Ascending aorta (tissue), 2 donors: Measurements from ENCODE around the gene CMIP. TPM values are rescaled to one million over a fixed set of nuclear protein-coding genes. Genes with fewer than 3 reads are reported as not detected.

Experiments used
- DNase-seq, 2 donors: peaks; one replicate each; pipeline ENCODE4 v3.0.0-alpha.2; 2019; ENCODE audit warnings: low spot score in 2 of 2
- H3K27ac ChIP-seq, 2 donors: fragments of 200-600 bp; sonication (generic); one replicate each; pipeline ENCODE4 v1.5.1; 2016 to 2017; ENCODE audit warnings: mild to moderate bottlenecking in 1 of 2
- H3K27me3 ChIP-seq: fragments of 200-600 bp; sonication (generic); one replicate; pipeline ENCODE4 v1.5.1; 2017
- H3K36me3 ChIP-seq, 2 donors: fragments of 200-600 bp; sonication (generic); one replicate each; pipeline ENCODE4 v1.5.1; 2016
- H3K4me1 ChIP-seq, 2 donors: fragments of 200-600 bp; sonication (generic); one replicate each; pipeline ENCODE4 v1.5.1; 2016 to 2017; ENCODE audit warnings: mild to moderate bottlenecking in 1 of 2
- H3K4me3 ChIP-seq, 2 donors: fragments of 200-600 bp; sonication (generic); one replicate each; pipeline ENCODE4 v1.5.1; 2016 to 2017; ENCODE audit warnings: mild to moderate bottlenecking in 1 of 2
- H3K9me3 ChIP-seq, 2 donors: fragments of 200-600 bp; sonication (generic); one replicate each; pipeline ENCODE4 v1.5.1; 2016
- intact Hi-C: fragments of 100-400 bp; cut with DNase I; formaldehyde crosslinking; loops from one replicate; pipeline ENCODE4 v1.15.1; 2023
- total RNA-seq: library from RNA; depleted of rRNA; stranded (reverse); fragments of >200 nt; gene quantifications from one replicate; pipeline ENCODE4 v1.1.0, GENCODE V29; 2016
- TF ChIP-seq, protein P1 (sequence below), 3 experiments: fragments of 200-600 bp in 2 of 3; fragments of 450-650 bp in 1 of 3; sonication (generic) in 2 of 3; IDR thresholded peaks; one replicate each; pipeline ENCODE4 v1.5.1; 2016 to 2019; ENCODE audit warnings: antibody characterized with exemption in 3 of 3, mild to moderate bottlenecking in 1 of 3, moderate library complexity in 1 of 3

CMIP gene
- total RNA-seq, 1 donor from 2014 or later: 110 TPM

DNA sequence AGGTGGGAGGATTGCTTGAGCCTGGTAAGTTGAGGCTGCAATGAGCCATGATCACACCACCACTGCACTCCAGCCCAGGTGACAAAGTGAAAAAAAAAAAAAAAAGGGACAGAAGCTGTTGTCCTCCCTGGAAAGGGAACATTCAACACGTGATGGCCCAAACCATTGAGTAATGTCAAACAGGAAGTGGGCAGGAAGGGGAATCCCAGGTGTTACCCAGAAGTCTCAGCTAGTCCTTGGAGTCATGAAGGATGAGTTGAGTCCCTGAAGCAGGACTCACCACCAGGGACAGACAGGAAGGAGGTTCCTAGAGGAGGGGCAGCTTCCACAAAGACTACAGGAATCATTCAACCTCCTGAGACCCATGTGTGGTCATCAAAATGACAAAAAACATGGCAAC is 19.8 kb upstream of the CMIP start:
- Histone ChIP-seq H3K9me3 (no peaks in the 10 kb centered on the region), H3K4me3 (no peak overlapping the region), H3K27me3 (no peaks in the 10 kb centered on the region), H3K27ac (no peak overlapping the region), H3K36me3 (no peaks in the 10 kb centered on the region), H3K4me1 (no peaks in the 10 kb centered on the region)
- intact Hi-C loops: no loop called here
- TF ChIP-seq, protein P1, sequence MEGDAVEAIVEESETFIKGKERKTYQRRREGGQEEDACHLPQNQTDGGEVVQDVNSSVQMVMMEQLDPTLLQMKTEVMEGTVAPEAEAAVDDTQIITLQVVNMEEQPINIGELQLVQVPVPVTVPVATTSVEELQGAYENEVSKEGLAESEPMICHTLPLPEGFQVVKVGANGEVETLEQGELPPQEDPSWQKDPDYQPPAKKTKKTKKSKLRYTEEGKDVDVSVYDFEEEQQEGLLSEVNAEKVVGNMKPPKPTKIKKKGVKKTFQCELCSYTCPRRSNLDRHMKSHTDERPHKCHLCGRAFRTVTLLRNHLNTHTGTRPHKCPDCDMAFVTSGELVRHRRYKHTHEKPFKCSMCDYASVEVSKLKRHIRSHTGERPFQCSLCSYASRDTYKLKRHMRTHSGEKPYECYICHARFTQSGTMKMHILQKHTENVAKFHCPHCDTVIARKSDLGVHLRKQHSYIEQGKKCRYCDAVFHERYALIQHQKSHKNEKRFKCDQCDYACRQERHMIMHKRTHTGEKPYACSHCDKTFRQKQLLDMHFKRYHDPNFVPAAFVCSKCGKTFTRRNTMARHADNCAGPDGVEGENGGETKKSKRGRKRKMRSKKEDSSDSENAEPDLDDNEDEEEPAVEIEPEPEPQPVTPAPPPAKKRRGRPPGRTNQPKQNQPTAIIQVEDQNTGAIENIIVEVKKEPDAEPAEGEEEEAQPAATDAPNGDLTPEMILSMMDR (IDR thresholded peaks at IDR 0.05): no peak
- no peak for DNase-seq

DNA sequence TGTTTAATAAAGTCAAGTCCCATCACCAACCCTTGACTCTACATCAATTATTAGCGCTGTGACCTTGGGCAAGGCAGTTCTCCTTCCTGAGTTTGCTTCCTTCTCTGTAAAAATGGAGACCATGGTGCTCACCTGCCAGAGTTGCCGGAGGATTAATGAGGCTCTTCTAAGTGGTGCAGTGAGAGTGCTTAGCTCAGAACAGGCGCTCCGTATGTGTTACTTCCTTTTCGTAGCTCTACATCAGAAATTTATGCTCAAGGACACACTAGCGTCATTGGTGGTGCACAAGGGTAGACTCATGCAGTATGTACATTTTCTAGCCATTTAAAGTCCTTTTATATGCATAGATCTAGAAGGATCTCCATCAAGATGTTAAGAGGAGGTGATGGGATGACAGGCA is 17.4 kb upstream of the CMIP start:
- Histone ChIP-seq H3K27ac (no peak overlapping the region), H3K36me3 (no peaks in the 10 kb centered on the region), H3K27me3 (no peaks in the 10 kb centered on the region), H3K9me3 (no peaks in the 10 kb centered on the region), H3K4me1 (no peaks in the 10 kb centered on the region), H3K4me3 (no peak overlapping the region)
- intact Hi-C loops: no loop called here
- TF ChIP-seq, protein P1 (IDR thresholded peaks at IDR 0.05): no peak
- no peak for DNase-seq

DNA sequence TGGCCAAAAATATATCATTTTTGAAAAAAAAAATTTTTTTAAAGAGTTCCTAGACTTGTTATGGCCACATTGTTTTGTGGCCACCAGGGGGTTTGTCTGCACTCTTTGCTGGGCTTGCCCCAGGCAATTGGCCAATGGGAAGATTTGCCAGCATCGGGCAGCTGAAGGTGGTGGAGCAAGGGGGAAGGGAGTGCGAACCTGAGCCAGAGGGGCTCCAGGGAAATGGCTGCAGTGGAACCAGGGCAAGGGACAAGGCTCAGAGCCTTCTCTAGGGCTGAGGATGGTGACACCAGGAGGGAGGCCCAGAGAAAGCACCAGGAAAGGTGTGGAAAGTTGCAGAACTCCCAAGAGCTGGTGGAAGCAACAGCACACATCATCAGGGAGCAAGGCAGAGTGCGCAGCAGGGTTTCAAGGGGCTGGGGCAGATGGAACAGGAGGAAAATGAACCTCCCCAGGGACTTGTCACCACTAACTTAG is 15.5 kb upstream of the CMIP start:
- Histone ChIP-seq H3K4me3 (no peak overlapping the region), H3K9me3 (no peaks in the 10 kb centered on the region), H3K4me1 (no peaks in the 10 kb centered on the region), H3K36me3 (no peaks in the 10 kb centered on the region), H3K27ac (no peak overlapping the region), H3K27me3 (no peaks in the 10 kb centered on the region)
- no peak for DNase-seq
- intact Hi-C loops: no loop called here
- TF ChIP-seq, protein P1 (IDR thresholded peaks at IDR 0.05): peak in 1 of 3 experiments; percentile 47

DNA sequence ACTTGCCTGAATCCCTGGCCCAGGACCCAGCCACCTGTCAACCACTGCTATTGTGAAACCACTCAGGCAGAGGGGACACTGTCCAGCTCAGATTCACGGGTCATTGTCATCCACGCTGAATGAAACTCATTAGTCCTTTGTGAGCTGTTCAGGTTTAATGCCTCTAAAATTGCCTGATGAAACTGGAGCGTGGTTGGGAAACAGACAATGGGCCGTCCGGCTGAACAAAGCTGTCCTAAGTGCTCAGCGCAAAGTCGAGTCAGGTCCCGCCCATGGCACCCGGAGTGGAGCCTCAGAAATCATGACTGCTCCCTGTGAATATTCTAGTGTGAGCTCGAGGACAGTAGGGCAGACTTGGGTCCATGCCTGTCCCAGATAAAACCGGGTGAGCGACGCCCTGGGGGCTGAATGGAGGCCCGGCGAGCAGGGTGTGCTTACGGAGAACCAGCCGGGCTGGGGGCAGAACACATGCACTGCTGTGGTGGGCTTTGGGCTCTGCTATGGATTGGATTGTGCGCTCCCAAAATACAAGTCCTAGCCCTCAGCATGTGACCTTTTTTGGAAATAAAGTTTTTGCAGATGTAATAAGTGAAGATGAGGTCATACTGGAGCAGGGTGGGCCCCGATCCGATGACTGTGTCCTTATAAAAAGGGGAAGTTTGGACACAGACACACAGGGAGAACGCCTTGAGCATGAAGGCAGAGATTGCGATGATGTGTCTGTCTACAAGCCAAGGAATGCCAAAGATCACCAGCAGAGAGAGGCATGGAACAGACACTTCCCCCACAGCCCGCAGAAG is 12.9 kb upstream of the CMIP start:
- no peaks in the 10 kb centered on the region for H3K4me1 ChIP-seq
- peak; percentile 29 to 76 for DNase-seq
- TF ChIP-seq, protein P1 (IDR thresholded peaks at IDR 0.05): no peak
- H3K27me3 ChIP-seq: no peaks in the 10 kb centered on the region
- H3K27ac ChIP-seq: peak overlapping the region in 1 of 2 donors; percentile 18
- no peak overlapping the region for H3K4me3 ChIP-seq
- H3K9me3 ChIP-seq: no peaks in the 10 kb centered on the region
- intact Hi-C loops: no loop called here
- H3K36me3 ChIP-seq: no peaks in the 10 kb centered on the region

DNA sequence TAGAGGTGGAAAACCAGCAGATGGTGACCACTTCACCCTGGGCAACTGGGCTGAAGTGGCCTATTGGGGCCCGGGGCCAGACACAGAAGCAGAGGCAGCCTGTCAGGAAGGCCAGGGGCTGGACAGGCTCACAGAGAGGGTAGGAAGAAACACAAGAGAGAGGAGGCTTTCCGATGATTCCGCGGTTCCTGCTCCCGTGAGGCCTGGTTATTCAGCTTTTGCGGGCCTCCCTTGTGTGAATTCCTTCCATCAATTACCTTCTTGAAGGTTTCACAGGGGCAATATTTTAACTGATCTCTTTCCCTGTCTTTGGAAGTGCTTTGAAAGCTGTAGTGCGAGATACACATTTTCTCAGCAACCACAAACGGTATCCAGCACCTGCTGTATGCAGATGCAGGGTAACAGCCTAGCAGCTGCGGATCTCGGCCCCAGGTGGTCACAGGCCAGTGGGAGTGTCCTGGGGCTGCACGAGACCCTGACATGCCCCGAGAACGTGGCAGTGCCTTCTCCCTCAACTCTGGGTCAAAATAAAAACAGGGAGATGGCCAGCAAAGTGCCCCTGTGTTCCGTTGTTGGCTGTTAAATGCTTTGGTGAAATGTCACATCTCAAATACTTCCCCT is 11.6 kb upstream of the CMIP start:
- no peaks in the 10 kb centered on the region for H3K27me3 ChIP-seq
- no peaks in the 10 kb centered on the region for H3K9me3 ChIP-seq
- TF ChIP-seq, protein P1 (IDR thresholded peaks at IDR 0.05): no peak
- intact Hi-C loops: no loop called here
- H3K4me1 ChIP-seq: no peaks in the 10 kb centered on the region
- no peak for DNase-seq
- no peaks in the 10 kb centered on the region for H3K36me3 ChIP-seq
- H3K27ac ChIP-seq: no peak overlapping the region
- H3K4me3 ChIP-seq: no peak overlapping the region
